GM12801 (cell line): ENCODE measurements around the gene PLVAP.

Experiments
- TF ChIP-seq, protein P1 (sequence below): IDR thresholded peaks from one replicate; pipeline ENCODE4 v1.5.1; 2011; ENCODE audit warnings: control low read depth; ENCODE audit not compliant: insufficient read length; ENCODE audit errors: extremely low read depth

PLVAP gene

DNA sequence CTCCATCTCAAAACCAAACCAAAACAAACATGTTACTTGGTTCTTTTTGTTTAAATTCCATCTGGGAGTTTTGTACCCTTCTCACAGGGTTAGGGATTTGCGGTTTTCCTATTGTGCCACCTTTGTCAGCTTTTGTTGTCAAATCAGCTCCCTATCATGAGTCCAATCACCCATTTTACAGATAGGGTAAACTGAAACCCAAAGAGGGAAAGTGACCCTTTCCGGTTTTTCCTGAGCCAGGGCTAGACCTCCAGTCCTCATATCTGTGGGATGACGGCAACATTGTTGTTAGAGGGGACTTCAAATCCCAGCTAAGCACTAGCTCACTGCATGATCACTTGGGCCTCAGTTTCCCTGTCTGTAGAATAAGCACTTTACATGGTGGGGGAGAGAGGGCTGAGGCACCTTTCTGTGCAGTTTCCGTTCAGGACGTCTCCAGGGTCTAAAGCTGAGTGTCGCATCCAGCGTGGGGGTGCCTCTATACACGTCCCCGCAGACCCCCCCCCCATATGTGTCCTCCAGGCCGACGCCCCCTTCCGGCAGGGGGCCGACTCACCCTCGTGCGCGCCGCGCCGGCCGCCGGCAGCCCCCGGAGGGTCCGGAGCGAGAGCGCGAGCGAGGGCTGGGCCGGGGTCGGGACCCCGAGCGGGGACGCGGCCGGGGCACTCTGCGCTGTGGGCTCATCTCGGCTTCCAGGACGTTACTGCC, 13.0 kb upstream of the PLVAP start:
- TF ChIP-seq, protein P1, sequence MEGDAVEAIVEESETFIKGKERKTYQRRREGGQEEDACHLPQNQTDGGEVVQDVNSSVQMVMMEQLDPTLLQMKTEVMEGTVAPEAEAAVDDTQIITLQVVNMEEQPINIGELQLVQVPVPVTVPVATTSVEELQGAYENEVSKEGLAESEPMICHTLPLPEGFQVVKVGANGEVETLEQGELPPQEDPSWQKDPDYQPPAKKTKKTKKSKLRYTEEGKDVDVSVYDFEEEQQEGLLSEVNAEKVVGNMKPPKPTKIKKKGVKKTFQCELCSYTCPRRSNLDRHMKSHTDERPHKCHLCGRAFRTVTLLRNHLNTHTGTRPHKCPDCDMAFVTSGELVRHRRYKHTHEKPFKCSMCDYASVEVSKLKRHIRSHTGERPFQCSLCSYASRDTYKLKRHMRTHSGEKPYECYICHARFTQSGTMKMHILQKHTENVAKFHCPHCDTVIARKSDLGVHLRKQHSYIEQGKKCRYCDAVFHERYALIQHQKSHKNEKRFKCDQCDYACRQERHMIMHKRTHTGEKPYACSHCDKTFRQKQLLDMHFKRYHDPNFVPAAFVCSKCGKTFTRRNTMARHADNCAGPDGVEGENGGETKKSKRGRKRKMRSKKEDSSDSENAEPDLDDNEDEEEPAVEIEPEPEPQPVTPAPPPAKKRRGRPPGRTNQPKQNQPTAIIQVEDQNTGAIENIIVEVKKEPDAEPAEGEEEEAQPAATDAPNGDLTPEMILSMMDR: no peak

DNA sequence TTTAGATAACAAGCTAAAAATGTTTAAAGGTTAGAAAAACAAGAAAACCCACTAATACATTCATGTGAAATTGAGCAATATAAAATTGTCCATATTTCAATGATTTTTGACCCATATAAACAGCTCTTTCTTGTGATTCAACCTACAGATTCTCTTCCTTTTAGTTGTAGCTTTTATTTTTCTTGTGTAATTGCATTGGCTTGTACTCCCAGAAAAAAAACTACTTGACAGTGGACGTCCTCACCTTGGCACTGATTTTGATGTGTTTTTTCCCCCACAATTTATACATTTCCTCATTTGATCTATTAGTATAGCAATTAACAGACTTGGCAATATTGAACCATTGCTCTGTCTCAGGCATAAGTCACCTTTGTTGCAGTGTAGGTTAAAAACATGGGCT, 12.1 kb upstream of the PLVAP start:
- TF ChIP-seq, protein P1: no peak

- TF ChIP-seq, protein P1: no peak
These were observed 8.9 kb upstream of the PLVAP start for GRCh38 chr19:17385878-17386611.

- TF ChIP-seq, protein P1: no peak
These were observed 3.4 kb upstream of the PLVAP start for GRCh38 chr19:17380426-17381138.

DNA sequence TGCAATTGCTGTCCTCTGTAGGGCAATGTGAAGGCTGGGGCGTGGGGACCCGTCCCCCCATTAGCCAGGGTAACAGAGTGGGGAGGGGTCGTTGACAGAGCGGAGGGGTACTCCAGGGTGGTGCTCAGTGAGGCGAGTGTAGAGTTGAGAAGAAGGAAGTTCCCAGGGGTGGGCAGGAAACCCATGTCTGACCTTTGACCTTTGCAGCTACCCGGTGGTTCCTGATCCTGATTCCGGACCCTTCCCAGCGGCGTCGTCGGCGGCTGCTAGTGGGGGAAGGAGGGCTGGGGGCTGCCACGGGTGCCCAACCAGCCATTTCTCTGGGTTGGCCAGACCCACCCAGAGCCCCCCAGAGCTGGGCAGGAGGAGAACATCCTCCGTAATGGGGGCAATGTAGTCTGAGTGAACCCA, 2.1 kb upstream of the PLVAP start:
- TF ChIP-seq, protein P1: no peak

DNA sequence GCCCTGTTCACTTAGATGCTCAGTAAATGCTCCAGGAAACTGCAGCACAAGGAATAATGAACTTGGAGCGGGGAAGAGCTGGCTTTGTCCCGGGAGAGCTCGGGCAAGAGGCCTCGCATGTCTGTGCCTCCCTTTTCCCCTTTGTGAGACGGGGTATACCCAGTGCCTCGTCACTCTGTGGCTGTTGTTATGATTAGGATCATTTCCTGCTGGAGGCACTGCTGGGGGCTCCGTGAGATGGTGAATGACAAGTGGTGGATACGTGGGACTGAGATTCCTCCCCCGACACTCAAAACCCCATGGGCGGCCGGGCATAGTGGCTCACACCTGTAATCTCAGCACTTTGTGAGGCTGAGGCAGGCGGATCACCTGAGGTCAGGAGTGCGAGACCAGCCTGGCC, 1.1 kb upstream of the PLVAP start:
- TF ChIP-seq, protein P1: no peak

DNA sequence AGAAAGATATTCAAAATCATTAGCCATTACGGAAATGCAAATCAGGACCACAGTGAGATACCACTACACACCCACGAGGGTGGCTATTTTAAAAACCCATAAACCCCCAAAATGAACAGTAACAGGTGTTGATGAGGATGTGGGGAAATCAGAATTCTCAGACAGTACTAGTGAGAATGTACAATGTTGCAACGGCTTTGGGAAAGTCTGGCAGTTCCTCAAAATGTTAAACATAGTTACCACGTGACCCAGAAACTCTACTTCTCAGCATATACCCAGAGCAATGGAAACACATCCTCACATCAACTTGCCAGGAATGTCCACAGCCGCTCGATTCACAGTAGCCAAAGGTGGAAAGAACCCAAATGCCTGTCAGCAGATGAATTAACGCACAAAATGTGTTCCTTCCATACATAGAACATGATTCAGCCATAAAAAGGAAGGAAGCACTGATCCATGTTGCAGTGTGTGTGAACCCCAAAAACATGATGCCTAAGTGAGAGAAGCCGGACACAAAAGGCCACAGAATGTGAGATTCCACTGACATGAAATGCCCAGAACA, 7.0 kb downstream of the PLVAP start:
- TF ChIP-seq, protein P1: no peak
